Natural killer cell treated with Interleukin-12 subunit alpha and Interleukin-12 subunit beta and Interleukin-15 and Interleukin-18, amount 100 ng/mL, for 72 hours (primary cell): ENCODE data around the gene TSC1. TPM values are rescaled to one million over a fixed set of nuclear protein-coding genes. Genes with fewer than 3 reads are reported as not detected.

Experiments
- ATAC-seq, 2 donors: fragments of 150-1000 bp; cut with Tn5 transposase in 1 of 2; sonication (Bioruptor Pico), chemical (Tn5 transposase) in 1 of 2; 2 replicates each; pipeline ENCODE4 v1.10.0; 2021
- DNase-seq: peaks from one replicate; pipeline ENCODE4 v3.0.0; 2022; ENCODE audit warnings: low spot score
- H3K27ac Mint-ChIP-seq, 2 donors: 1 replicate in 1 of 2; 2 replicates in 1 of 2; pipeline ENCODE4 v1.8.0; 2022; ENCODE audit warnings: mixed read lengths in 2 of 2, mild to moderate bottlenecking in 1 of 2, moderate library complexity in 1 of 2
- H3K27me3 Mint-ChIP-seq, 2 donors: 1 replicate in 1 of 2; 2 replicates in 1 of 2; pipeline ENCODE4 v1.8.0; 2022; ENCODE audit warnings: mixed read lengths in 2 of 2
- H3K36me3 Mint-ChIP-seq: one replicate; pipeline ENCODE4 v1.8.0; 2022; ENCODE audit warnings: mixed read lengths
- H3K4me1 Mint-ChIP-seq, 2 donors: 1 replicate in 1 of 2; 2 replicates in 1 of 2; pipeline ENCODE4 v1.8.0; 2022; ENCODE audit warnings: low read depth in 2 of 2, mixed read lengths in 2 of 2, mild to moderate bottlenecking in 1 of 2
- H3K4me3 Mint-ChIP-seq: one replicate; pipeline ENCODE4 v1.8.0; 2022; ENCODE audit warnings: mixed read lengths
- H3K9me3 Mint-ChIP-seq: 2 replicates; pipeline ENCODE4 v1.8.0; 2022; ENCODE audit warnings: mixed read lengths
- total RNA-seq, 2 donors: library from RNA; stranded (reverse); gene quantifications; one replicate each; pipeline ENCODE4 v1.2.3, GENCODE V29; 2022

Gene TSC1
- total RNA-seq, 2 donors from 2014 or later = 37.8 to 45.7 TPM

DNA sequence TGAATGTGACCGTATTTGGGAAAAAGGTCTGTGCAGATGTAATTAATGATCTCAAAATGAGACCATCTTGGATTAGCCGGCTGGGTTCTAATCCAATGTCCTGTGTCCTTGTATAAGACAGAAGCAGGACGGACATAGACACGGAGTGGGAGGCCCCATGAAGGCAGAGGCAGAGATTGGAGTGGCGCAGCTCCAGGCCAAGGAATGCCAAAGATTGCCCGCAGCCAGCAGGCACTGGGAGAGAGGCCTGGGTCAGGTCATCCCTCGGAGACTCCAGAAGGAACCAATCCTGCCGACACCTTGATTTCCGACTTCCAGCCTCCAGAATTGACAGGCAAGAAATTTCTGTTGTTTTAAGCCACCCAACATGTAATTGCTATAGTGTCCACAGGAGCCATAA lies 21.1 kb upstream of the TSC1 start:
- no peaks in the 10 kb centered on the region for H3K36me3 Mint-ChIP-seq
- H3K27me3 Mint-ChIP-seq = peaks cover 0 to 8% of the 10 kb centered on the region in 2 donors
- H3K4me3 Mint-ChIP-seq = no peak overlapping the region
- ATAC-seq = no peak
- no peak overlapping the region for H3K27ac Mint-ChIP-seq
- H3K9me3 Mint-ChIP-seq = no peaks in the 10 kb centered on the region
- H3K4me1 Mint-ChIP-seq = no peaks in the 10 kb centered on the region
- DNase-seq = no peak

DNA sequence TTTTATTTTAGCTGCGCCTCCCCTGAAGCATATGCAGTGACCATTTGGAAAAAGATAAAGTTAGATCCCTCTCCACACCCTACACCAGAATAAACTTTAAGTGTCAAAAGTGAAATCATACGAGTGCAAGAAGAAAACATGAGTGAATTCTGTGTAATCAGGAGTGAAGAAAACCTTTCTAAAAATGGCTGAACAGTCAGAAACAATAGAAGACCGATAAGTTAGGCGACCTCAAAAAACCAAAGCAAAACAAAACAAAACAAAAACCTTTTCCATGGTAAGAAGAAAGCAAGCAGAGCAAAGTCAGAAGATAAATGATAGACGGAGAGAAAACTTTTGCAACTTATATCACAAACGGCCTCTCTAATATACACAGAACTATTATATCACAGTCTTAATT lies 16.6 kb upstream of the TSC1 start:
- H3K36me3 Mint-ChIP-seq = peaks cover 6% of the 10 kb centered on the region
- H3K4me1 Mint-ChIP-seq = no peaks in the 10 kb centered on the region
- DNase-seq (no peak), ATAC-seq (no peak)
- H3K4me3 Mint-ChIP-seq = no peak overlapping the region
- H3K27ac Mint-ChIP-seq = no peak overlapping the region
- H3K9me3 Mint-ChIP-seq = no peaks in the 10 kb centered on the region
- H3K27me3 Mint-ChIP-seq = peaks cover 12 to 15% of the 10 kb centered on the region in 2 donors

DNA sequence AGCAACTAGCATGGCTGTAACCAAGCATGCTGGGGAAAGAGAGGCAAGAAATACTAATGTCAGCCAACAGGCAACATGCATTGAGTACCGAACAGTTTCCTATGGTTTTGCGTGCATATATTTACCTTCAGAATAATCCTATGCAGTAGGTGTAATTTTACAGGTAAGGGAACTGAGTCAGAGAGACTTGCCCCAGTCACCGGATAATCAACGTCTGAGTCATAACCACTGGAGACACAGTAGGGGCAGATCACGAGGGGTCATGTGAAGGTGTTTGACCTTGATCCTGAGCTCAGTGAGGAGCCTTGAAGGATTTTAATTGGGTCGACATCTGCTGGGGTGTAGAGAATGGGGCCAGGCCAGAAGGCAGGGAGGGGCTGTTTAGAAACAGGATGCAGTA lies 13.4 kb upstream of the TSC1 start:
- Mint-ChIP-seq H3K36me3 (peaks cover 6% of the 10 kb centered on the region), H3K27me3 (peaks cover 12 to 15% of the 10 kb centered on the region in 2 donors), H3K4me1 (no peaks in the 10 kb centered on the region), H3K27ac (no peak overlapping the region), H3K9me3 (no peaks in the 10 kb centered on the region), H3K4me3 (no peak overlapping the region)
- ATAC-seq = no peak
- DNase-seq = no peak

DNA sequence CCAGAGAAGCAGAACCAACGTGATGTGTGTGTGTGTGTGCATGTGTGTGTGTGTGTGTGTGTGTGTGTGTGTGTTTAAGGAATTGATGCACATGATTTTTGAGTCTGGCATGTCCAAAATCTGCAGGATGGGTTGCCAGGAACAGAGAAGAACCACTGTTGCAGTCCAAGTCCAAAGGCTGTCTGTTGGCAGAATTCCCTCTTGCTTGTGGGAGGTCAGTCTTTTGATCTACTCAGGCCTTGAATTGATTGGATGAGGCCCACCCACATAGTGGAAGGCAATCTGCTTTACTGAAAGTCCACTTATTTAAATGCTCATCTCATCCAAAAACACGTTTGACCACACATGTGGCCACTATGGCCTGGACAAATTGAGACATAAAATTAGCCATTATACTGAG lies 11.4 kb upstream of the TSC1 start:
- peaks cover 6% of the 10 kb centered on the region for H3K36me3 Mint-ChIP-seq
- H3K4me1 Mint-ChIP-seq = no peaks in the 10 kb centered on the region
- peaks cover 8 to 15% of the 10 kb centered on the region in 2 donors for H3K27me3 Mint-ChIP-seq
- no peak for DNase-seq
- no peak for ATAC-seq
- H3K9me3 Mint-ChIP-seq = no peaks in the 10 kb centered on the region
- H3K4me3 Mint-ChIP-seq = no peak overlapping the region
- no peak overlapping the region for H3K27ac Mint-ChIP-seq

DNA sequence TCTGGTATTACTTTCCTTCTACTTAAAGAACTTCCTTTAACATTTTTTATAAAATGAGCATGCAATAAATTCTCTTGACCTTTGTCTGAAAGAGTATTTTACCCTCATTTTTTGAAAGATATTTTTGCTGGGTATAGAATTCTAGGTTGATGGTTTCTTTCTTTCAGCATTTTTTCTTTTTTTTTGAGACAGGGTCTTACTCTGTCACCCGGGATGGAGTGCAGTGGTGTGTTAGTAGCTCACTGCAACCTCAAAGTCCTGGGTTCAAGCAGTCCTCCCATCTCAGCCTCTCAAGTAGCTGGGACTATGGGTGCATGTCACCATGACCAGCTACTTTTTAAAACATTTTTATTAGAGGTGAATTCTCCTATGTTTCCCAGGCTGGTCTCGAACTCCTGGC lies 10.7 kb upstream of the TSC1 start:
- no peaks in the 10 kb centered on the region for H3K4me1 Mint-ChIP-seq
- peaks cover 7 to 14% of the 10 kb centered on the region in 2 donors for H3K27me3 Mint-ChIP-seq
- no peak for ATAC-seq
- H3K36me3 Mint-ChIP-seq = peaks cover 6% of the 10 kb centered on the region
- no peak overlapping the region for H3K27ac Mint-ChIP-seq
- H3K9me3 Mint-ChIP-seq = no peaks in the 10 kb centered on the region
- no peak overlapping the region for H3K4me3 Mint-ChIP-seq
- no peak for DNase-seq

DNA sequence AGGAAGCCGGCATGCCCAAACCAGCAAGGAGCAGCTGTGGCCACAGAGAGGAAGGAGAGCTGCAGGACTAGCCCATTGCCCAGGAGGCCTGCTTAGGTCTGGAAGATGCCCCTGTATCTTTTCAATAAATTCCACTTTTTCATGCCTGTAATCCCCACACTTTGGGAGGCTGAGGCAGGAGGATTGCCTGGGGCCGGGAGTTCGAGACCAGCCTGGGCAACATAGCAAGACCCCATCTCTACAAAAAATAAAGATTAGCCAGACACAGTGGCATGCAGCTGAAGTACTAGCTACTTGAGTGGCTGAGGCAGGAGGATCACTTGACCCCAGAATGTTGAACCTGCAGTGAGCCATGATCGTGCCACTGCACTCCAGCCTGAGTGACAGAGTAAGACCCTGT lies 5.3 kb upstream of the TSC1 start:
- H3K36me3 Mint-ChIP-seq = no peaks in the 10 kb centered on the region
- H3K9me3 Mint-ChIP-seq = no peaks in the 10 kb centered on the region
- H3K4me1 Mint-ChIP-seq = peaks cover 6 to 7% of the 10 kb centered on the region in 2 donors
- ATAC-seq (no peak), DNase-seq (no peak)
- H3K27ac Mint-ChIP-seq = no peak overlapping the region
- no peaks in the 10 kb centered on the region for H3K27me3 Mint-ChIP-seq
- no peak overlapping the region for H3K4me3 Mint-ChIP-seq

DNA sequence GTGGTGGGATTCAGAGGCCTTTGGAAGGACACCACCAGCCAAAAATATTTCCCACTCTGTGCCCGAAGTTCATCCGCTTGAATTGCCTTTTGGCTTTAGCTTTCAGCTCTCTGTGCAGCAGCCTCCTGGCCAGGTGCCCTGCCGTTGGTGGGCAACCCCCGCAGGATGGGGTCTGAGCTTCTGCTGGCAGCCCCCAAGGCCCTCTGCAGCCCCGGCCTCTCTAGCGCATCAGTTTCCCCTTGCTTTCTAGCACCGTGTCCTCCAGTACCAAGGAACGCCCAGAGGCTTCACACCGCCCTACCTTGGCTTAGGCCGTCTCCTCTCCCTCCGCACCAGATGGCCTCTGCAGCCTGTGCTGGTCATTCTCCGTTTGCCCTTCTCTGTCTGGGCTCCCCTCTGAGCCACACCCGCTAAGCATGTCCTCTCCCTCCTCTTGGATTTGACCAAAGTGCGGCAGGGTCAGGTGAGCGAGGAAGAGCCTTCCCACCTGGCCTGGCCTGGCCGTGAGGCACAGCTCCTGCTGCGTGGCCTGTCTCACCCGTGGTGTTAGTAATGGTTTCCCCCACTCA lies 4.2 kb upstream of the TSC1 start:
- ATAC-seq (no peak), DNase-seq (no peak)
- H3K4me3 Mint-ChIP-seq = no peak overlapping the region
- peaks cover 11 to 15% of the 10 kb centered on the region in 2 donors for H3K4me1 Mint-ChIP-seq
- no peak overlapping the region for H3K27ac Mint-ChIP-seq
- H3K9me3 Mint-ChIP-seq = no peaks in the 10 kb centered on the region
- no peaks in the 10 kb centered on the region for H3K27me3 Mint-ChIP-seq
- no peaks in the 10 kb centered on the region for H3K36me3 Mint-ChIP-seq

DNA sequence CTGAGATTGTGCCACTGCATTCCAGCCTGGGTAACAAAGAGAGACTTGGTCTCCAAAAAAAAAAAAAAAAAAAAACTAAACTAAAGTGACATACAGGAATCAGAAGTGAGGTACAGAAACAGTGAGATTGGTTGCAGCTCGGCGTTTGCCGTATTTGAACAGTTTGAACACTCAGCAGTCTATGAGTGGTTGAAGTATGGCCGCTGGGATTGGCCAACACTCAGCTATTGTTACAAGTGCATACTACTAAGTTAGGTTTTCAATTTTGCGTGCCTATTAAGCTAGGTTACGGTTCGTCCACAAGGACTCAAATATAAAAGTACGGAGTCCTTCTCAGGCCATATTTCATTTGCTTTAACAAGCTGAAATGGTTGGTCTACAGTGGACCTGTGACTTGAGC lies 3.3 kb upstream of the TSC1 start:
- no peak for ATAC-seq
- Mint-ChIP-seq H3K36me3 (no peaks in the 10 kb centered on the region), H3K9me3 (no peaks in the 10 kb centered on the region), H3K27ac (no peak overlapping the region), H3K4me3 (no peak overlapping the region), H3K27me3 (no peaks in the 10 kb centered on the region), H3K4me1 (peaks cover 16 to 20% of the 10 kb centered on the region in 2 donors)
- no peak for DNase-seq

DNA sequence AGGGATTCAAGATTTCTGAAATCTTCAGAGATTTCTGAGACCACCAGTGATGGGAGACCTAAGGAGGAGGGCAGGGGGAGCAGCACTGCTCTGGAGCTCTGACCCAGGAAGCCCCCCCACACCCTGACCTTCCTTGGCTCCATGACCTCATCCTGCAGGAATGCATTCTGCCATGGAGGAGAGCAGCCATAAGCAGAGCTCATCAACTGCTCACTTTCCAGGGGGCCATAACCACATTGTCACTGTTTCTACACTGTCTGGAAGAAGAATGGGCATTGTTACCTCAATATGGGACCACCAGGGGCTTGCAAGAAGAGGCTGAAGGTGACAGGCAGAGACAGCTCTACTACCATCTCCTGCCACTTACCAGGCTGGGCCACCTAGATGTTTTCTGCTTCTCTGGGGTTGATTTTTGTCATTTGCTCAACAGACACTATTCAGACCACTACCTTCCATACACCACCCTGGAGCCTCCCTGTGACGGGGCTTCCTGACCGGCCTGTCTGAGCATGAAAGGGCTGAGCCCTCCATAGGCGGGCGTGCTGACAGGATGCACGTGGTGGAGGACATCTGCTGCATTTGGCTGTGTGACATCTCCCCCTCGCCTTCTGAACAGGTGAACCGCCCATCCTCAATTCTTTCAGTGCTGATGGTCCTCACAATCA lies 2.3 kb upstream of the TSC1 start:
- no peak for DNase-seq
- Mint-ChIP-seq H3K36me3 (no peaks in the 10 kb centered on the region), H3K27ac (no peak overlapping the region), H3K27me3 (no peaks in the 10 kb centered on the region), H3K9me3 (no peaks in the 10 kb centered on the region), H3K4me1 (peaks cover 16 to 20% of the 10 kb centered on the region in 2 donors), H3K4me3 (no peak overlapping the region)
- no peak for ATAC-seq

DNA sequence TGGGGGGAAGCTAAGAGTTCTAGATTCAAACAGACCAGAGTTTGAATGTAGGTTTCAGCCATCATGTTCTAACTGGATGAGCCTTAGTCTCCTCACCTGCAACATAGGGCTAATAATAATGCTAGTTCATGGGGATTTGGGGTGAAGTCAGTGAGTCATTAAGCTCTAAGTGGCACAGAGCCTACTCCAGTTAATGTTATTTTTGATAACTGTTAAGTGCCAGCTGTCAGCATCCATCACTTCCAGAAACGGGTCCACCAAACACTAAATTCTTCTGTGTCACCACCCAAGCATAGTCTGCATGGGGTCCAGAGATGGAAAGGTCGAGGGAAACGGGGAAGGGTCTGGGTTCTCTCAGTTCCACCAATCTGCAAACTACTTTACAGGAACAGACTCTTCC lies 1.8 kb upstream of the TSC1 start:
- Mint-ChIP-seq H3K4me1 (peaks cover 16 to 20% of the 10 kb centered on the region in 2 donors), H3K27me3 (no peaks in the 10 kb centered on the region), H3K9me3 (no peaks in the 10 kb centered on the region), H3K27ac (no peak overlapping the region), H3K36me3 (no peaks in the 10 kb centered on the region), H3K4me3 (no peak overlapping the region)
- ATAC-seq (no peak), DNase-seq (no peak)

DNA sequence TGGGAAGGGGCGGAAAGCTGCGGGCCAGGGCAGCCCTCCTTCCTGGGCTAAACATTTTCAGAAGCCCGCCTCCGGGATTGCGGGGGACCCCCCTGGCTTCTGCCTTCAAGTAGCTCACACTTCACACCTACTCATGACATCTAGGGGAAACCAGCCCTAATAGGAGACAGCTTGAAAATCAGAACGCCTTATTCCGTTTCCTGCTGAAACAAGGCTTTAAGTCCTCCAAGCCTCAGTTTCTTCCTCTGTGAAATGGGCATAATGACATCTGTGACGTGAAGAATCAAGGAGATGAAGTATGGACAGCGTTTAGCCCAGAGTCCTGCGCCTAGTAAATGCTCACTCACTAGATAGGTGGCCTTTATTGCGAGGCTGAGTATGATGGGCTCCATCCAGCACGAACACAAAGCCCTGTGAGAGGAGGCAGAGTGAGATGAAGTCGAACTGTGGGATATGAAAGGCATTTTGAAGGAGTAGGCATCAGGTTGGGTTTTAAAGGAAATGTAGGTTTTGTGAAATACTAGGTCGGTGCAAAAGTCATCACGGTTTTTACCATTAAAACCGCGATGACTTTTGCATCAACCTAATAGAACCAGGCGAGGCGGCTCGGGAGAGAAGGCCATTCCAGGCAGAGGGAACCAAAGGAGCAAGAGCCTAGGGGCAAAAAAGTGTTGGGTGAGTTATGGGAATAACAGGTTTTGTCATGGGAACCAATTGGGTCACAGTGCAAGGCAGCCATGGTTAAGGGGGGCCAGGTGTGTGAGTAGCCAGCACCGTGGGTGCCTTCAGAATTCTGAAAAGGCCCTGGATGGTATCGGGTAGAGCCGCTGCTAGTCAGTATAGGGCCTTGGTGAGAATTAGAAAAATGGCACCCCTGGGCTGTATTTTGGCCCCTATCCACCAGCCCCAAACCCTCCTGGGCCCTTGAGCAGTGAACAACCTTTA lies 1.0 kb upstream of the TSC1 start:
- DNase-seq (no peak), ATAC-seq (no peak)
- Mint-ChIP-seq H3K36me3 (no peaks in the 10 kb centered on the region), H3K4me1 (peaks cover 16 to 20% of the 10 kb centered on the region in 2 donors), H3K27ac (peak overlapping the region; percentile 90 to 97), H3K9me3 (no peaks in the 10 kb centered on the region), H3K4me3 (peak overlapping the region; percentile 91), H3K27me3 (no peaks in the 10 kb centered on the region)

DNA sequence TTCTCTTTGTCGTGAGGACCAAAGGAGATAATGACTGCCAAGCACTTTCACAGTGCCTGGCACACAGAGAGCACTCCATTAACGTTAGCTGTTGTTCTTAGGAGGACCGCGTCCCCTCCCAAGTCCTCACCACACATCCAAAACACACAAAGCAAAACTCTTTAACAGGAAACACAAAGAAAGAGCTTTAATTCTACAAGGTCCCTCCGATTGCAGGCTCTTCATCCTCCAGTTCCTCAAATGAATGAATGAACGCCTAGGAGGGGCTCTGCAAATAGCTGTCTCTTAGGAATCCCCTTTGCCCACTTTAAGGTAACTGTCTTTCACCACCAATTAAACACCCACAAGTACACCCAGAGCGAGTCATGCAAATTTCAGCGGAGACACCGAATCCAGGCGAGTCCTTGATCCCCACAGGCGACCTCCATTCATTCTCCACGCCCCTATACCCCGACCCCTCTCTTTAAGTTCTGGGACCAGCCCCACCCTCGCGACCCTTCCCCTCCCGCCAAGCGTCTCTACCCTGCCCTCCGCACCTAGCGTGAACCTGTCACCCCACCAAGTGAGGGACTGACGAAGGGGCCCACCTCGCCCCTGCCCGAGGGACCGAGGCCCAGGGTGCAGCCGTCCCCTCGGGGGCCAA lies 644 bp downstream of the TSC1 start:
- Mint-ChIP-seq H3K9me3 (no peaks in the 10 kb centered on the region), H3K4me3 (peak overlapping the region; percentile 91), H3K27ac (peak overlapping the region; percentile 90 to 97), H3K36me3 (no peaks in the 10 kb centered on the region), H3K27me3 (no peaks in the 10 kb centered on the region), H3K4me1 (peaks cover 16 to 20% of the 10 kb centered on the region in 2 donors)
- ATAC-seq (no peak), DNase-seq (no peak)

DNA sequence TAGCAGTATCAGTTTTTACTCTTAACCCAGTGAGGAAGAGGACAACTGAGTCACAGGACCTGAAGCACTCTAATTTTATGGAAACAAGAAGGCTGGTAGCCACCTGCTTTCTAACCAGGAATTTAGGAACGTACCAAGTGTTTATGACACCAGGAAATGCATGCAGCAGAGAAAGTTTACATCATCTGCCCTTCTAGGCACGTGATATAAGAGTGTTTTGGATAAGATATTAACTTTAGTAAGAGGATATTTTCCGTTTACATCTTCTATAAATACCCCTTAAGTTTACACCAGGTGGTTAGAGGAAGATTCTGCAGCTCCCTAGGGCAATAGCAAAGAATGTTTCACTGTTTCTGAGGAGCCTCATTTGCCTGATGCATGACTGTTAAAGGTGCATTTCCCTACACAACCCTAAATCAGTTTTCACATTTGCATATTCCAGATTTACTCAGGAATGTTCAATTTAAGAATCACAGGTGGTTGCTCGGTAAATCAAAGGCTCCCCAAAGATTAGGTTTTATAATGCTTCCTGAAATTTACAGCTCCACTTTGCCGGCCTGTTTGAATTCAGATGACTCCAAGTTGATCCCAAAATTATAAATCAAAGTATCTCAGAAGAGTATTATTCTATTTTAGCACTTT lies 1.8 kb downstream of the TSC1 start:
- Mint-ChIP-seq H3K9me3 (no peaks in the 10 kb centered on the region), H3K27me3 (no peaks in the 10 kb centered on the region), H3K27ac (no peak overlapping the region), H3K4me1 (peaks cover 16 to 20% of the 10 kb centered on the region in 2 donors), H3K36me3 (no peaks in the 10 kb centered on the region), H3K4me3 (peak overlapping the region; percentile 91)
- ATAC-seq (no peak), DNase-seq (no peak)
